Suprapubic skin (tissue), 4 donors: Measurements from ENCODE around the gene PTPRD. TPM values are rescaled to one million over a fixed set of nuclear protein-coding genes. Genes with fewer than 3 reads are reported as not detected.
"Not testable (repeated sequence)": the region's sequence is repeated elsewhere in the genome, so short reads cannot be mapped to it uniquely, and the experiment has no call there.

ENCODE experiments used
- DNase-seq, 2 donors: peaks; one replicate each; pipeline ENCODE4 v3.0.0-alpha.2; 2019; ENCODE audit warnings: low spot score in 2 of 2
- H3K27ac ChIP-seq: fragments of 200-600 bp; sonication (generic); one replicate; pipeline ENCODE4 v1.5.1; 2019
- H3K27me3 ChIP-seq: fragments of 200-600 bp; sonication (generic); one replicate; pipeline ENCODE4 v1.5.1; 2019
- H3K36me3 ChIP-seq: fragments of 200-600 bp; sonication (generic); one replicate; pipeline ENCODE4 v1.5.1; 2019
- H3K4me1 ChIP-seq: fragments of 200-600 bp; sonication (generic); one replicate; pipeline ENCODE4 v1.5.1; 2019
- H3K4me3 ChIP-seq: fragments of 200-600 bp; sonication (generic); one replicate; pipeline ENCODE4 v1.5.1; 2019; ENCODE audit warnings: mild to moderate bottlenecking
- H3K9me3 ChIP-seq: fragments of 200-600 bp; sonication (generic); one replicate; pipeline ENCODE4 v1.5.1; 2019
- EP300 ChIP-seq: sonication (generic); formaldehyde crosslinking; IDR thresholded peaks from one replicate; pipeline ENCODE4 v1.6.1; 2017; ENCODE audit warnings: antibody characterized with exemption
- POLR2A ChIP-seq, 2 donors: fragments of 450-650 bp; IDR thresholded peaks; one replicate each; pipeline ENCODE4 v1.6.1; 2017; ENCODE audit warnings: antibody characterized with exemption in 2 of 2, mild to moderate bottlenecking in 2 of 2, moderate library complexity in 2 of 2
- POLR2AphosphoS5 ChIP-seq, 3 donors: sonication (generic); formaldehyde crosslinking; IDR thresholded peaks; one replicate each; pipeline ENCODE4 v1.6.1; 2017; ENCODE audit warnings: antibody characterized with exemption in 3 of 3
- WGBS: methylation state at CpG from one replicate; pipeline ENCODE4 v1.1.5; 2018; 5-methylcytosine and 5-hydroxymethylcytosine counted together
- total RNA-seq, 4 donors: library from RNA; depleted of rRNA; stranded (reverse); fragments of >200 nt; gene quantifications; one replicate each; pipeline ENCODE4 v1.1.0, GENCODE V29; 2016
- TF ChIP-seq, protein P1 (sequence below), 2 donors: fragments of 200-600 bp in 1 of 2; fragments of 450-650 bp in 1 of 2; sonication (generic) in 1 of 2; IDR thresholded peaks; one replicate each; pipeline ENCODE4 v1.5.1; 2016 to 2019; ENCODE audit warnings: antibody characterized with exemption in 2 of 2, mild to moderate bottlenecking in 1 of 2, moderate library complexity in 1 of 2

Gene PTPRD
- total RNA-seq, 4 donors from 2014 or later, result 0.49 to 3.3 (median 2.5) TPM

DNA sequence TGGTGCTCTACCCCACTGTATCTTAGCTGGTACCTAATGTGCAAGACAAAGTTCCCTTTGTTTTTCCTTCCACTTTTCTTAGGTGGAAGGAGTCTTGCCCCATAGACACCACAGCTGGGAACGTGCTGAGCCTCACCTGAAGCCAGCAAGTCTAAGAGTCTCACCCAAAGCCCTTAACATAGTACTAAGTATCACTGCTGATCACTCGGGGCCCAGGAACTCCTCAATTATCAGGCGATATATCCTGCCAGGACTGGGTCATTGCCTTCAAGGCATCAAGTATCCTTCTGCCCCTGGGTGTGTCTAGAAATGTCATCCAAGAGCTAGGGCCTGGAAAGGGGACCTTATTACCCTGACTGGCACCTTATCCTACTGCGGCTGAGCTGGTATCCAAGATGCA, 123.9 kb downstream of the PTPRD start:
- no peak overlapping the region for H3K4me3 ChIP-seq
- H3K9me3 ChIP-seq, result peaks cover 3% of the 10 kb centered on the region
- DNase-seq, result no peak
- H3K27ac ChIP-seq, result no peak overlapping the region
- 78% methylated on average over 4 of the region's 4 CpGs for WGBS
- H3K4me1 ChIP-seq, result no peaks in the 10 kb centered on the region
- no peaks in the 10 kb centered on the region for H3K27me3 ChIP-seq
- TF ChIP-seq POLR2AphosphoS5 (IDR thresholded peaks at IDR 0.05), result no peak
- no peak for TF ChIP-seq EP300
- TF ChIP-seq, protein P1, sequence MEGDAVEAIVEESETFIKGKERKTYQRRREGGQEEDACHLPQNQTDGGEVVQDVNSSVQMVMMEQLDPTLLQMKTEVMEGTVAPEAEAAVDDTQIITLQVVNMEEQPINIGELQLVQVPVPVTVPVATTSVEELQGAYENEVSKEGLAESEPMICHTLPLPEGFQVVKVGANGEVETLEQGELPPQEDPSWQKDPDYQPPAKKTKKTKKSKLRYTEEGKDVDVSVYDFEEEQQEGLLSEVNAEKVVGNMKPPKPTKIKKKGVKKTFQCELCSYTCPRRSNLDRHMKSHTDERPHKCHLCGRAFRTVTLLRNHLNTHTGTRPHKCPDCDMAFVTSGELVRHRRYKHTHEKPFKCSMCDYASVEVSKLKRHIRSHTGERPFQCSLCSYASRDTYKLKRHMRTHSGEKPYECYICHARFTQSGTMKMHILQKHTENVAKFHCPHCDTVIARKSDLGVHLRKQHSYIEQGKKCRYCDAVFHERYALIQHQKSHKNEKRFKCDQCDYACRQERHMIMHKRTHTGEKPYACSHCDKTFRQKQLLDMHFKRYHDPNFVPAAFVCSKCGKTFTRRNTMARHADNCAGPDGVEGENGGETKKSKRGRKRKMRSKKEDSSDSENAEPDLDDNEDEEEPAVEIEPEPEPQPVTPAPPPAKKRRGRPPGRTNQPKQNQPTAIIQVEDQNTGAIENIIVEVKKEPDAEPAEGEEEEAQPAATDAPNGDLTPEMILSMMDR (IDR thresholded peaks at IDR 0.05), result no peak
- no peak for TF ChIP-seq POLR2A (IDR thresholded peaks at IDR 0.05)
- no peaks in the 10 kb centered on the region for H3K36me3 ChIP-seq

DNA sequence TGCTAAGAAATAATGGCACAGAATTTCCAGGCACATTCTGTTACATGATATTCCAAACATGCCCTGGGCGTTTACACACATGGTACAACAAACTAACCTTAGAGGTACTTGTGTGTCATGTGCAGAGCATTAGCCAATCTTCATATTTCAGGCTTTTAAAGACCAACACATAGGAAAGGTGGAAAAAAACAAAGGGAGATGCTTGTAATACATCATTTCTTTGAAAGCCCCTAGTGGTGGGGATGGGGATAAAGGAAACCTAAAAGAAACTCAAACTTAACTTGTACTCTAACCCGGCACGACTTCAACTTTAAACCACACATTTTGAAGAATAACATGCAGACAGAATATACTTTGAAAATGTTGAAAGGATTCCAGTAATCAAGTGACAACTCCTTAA, 133.6 kb downstream of the PTPRD start:
- Histone ChIP-seq H3K27me3 (no peaks in the 10 kb centered on the region), H3K4me3 (no peak overlapping the region), H3K36me3 (no peaks in the 10 kb centered on the region), H3K4me1 (no peaks in the 10 kb centered on the region), H3K9me3 (no peaks in the 10 kb centered on the region), H3K27ac (no peak overlapping the region)
- WGBS, result 54% methylated on average over 3 of the region's 3 CpGs
- TF ChIP-seq EP300 (no peak), POLR2AphosphoS5 (IDR thresholded peaks at IDR 0.05) (no peak), POLR2A (IDR thresholded peaks at IDR 0.05) (no peak)
- TF ChIP-seq, protein P1 (IDR thresholded peaks at IDR 0.05), result no peak
- no peak for DNase-seq

DNA sequence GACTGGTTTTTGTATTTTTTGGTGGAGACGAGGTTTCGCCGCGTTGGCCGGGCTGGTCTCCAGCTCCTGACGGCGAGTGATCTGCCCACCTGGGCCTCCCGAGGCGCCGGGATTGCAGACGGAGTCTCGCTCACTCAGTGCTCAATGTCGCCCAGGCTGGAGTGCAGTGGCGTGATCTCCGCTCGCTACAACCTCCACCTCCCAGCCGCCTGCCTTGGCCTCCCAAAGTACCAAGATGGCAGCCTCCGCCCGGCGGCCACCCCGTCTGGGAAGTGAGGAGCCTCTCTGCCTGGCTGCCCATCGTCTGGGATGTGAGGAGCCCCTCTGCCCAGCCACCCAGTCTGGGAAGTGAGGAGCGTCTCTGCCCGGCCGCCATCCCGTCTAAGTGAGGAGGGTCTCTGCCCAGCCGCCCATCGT, 163.6 kb downstream of the PTPRD start:
- not testable (repeated sequence) for H3K36me3 ChIP-seq, H3K4me3 ChIP-seq, H3K9me3 ChIP-seq, H3K27me3 ChIP-seq, H3K27ac ChIP-seq, H3K4me1 ChIP-seq
- 95% methylated on average over 15 of the region's 28 CpGs for WGBS
- DNase-seq, result peak; percentile 52 to 61

DNA sequence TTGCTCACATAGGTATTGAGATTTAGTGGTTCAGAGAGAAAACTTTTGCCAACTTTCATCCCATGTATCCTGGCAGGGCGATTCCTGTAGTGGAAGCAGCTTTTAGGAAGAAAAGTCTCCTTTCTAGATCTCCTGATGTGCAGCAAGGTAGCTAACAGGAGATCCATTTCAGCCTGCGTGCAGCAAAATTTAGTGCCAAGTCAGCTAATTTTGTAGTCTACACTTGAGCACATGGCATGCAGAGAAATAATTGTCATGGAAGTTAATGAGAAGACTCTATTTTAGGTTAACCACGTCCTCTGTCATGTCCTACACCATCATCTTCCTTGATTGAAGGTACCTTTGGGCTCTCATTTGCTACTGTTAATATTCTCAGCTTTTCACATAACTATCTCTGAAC, 165.8 kb downstream of the PTPRD start:
- H3K36me3 ChIP-seq, result no peaks in the 10 kb centered on the region
- no peaks in the 10 kb centered on the region for H3K27me3 ChIP-seq
- H3K4me1 ChIP-seq, result no peaks in the 10 kb centered on the region
- 65% methylated on average over 3 of the region's 3 CpGs for WGBS
- H3K4me3 ChIP-seq, result no peak overlapping the region
- TF ChIP-seq EP300 (no peak), POLR2AphosphoS5 (IDR thresholded peaks at IDR 0.05) (no peak), POLR2A (IDR thresholded peaks at IDR 0.05) (no peak)
- TF ChIP-seq, protein P1 (IDR thresholded peaks at IDR 0.05), result no peak
- H3K9me3 ChIP-seq, result no peaks in the 10 kb centered on the region
- no peak overlapping the region for H3K27ac ChIP-seq
- DNase-seq, result no peak

DNA sequence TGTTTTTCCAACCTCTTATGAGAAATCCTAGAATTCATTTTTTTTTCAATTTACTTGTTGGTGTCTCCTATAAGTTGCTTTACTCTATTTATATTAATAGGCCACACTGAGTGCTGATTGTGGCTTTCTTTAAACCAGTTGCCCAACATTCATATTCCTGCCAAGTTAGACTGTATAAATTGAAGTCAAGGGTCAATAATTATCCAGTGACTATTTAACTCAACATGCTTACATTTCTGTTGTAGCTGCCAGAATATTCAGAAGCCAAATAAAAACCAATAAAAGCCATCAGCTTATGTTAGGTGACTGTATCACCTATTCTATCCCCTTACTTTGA, 169.0 kb downstream of the PTPRD start:
- Histone ChIP-seq H3K4me1 (no peaks in the 10 kb centered on the region), H3K4me3 (no peak overlapping the region), H3K27ac (no peak overlapping the region), H3K9me3 (no peaks in the 10 kb centered on the region), H3K27me3 (no peaks in the 10 kb centered on the region), H3K36me3 (no peaks in the 10 kb centered on the region)
- no peak for TF ChIP-seq EP300
- no peak for TF ChIP-seq POLR2AphosphoS5 (IDR thresholded peaks at IDR 0.05)
- no peak for TF ChIP-seq POLR2A (IDR thresholded peaks at IDR 0.05)
- TF ChIP-seq, protein P1 (IDR thresholded peaks at IDR 0.05), result no peak
- DNase-seq, result no peak

DNA sequence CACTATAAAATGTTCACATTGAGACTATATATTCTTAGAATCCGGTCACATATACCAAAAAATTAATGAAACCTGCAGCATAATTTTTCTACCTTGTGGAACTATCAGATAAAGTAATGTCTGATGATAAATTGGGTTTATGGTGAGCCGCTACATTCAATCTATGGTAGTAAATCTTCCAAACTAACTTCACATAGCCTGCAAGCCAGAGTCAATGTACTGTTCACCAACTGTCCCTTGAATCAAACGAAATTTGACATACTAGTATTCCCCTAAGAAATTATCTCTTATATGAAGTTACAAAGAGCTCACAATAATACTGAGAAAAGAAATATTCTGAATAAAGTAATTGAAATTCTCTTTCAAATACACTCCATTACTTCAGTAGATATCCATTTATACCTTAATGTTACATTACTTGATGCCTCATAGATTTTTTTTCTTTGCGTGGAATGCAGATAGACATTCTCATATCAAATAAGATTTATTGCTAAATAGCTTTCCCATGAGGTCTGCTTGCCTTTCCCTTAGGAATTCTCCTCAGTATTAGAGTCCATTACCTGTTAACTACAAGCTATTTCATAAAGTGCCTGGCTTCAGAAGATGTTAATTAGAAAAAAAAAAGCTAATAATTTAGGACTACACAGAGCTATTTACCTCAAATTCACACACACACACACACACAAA, 169.5 kb downstream of the PTPRD start:
- no peak overlapping the region for H3K4me3 ChIP-seq
- no peak for DNase-seq
- no peak overlapping the region for H3K27ac ChIP-seq
- WGBS, result 60% methylated on average over 4 of the region's 4 CpGs
- TF ChIP-seq POLR2A (IDR thresholded peaks at IDR 0.05), result no peak
- TF ChIP-seq POLR2AphosphoS5 (IDR thresholded peaks at IDR 0.05), result no peak
- TF ChIP-seq, protein P1 (IDR thresholded peaks at IDR 0.05), result no peak
- TF ChIP-seq EP300, result no peak
- no peaks in the 10 kb centered on the region for H3K27me3 ChIP-seq
- H3K4me1 ChIP-seq, result no peaks in the 10 kb centered on the region
- H3K36me3 ChIP-seq, result no peaks in the 10 kb centered on the region
- H3K9me3 ChIP-seq, result no peaks in the 10 kb centered on the region
